HEK293 (cell line): ENCODE results near the gene PTDSS2.

Experiments used
- CTCF ChIA-PET: fragments of 350-600 bp; formaldehyde crosslinking; extraction: SDS; loops from one replicate; lab custom pipeline; 2021; ENCODE audit warnings: antibody characterized with exemption; lab: Yijun Ruan, JAX
- POLR2A ChIA-PET: fragments of 300-600 bp; formaldehyde crosslinking; extraction: SDS; loops from one replicate; lab custom pipeline; 2020; ENCODE audit warnings: antibody characterized with exemption, inconsistent platforms; lab: Yijun Ruan, JAX
- H3K27ac ChIP-seq: fragments of 200-500 bp; sonication (Bioruptor generic); 2 replicates; pipeline ENCODE4 v1.5.1; 2014; ENCODE audit warnings: low read depth, low read length, control low read depth, inconsistent platforms; ENCODE audit errors: extremely low read depth
- H3K36me3 ChIP-seq, 2 experiments: fragments of 200-500 bp in 1 of 2; sonication (Bioruptor generic) in 1 of 2; 1 replicate in 1 of 2; 2 replicates in 1 of 2; pipeline ENCODE4 v1.5.1; 2014 to 2017; ENCODE audit warnings: inconsistent platforms in 2 of 2, low read length in 2 of 2; ENCODE audit not compliant: control insufficient read depth in 2 of 2, insufficient read depth in 1 of 2
- H3K4me1 ChIP-seq: fragments of 200-500 bp; sonication (Bioruptor generic); 2 replicates; pipeline ENCODE4 v1.5.1; 2014; ENCODE audit warnings: mild to moderate bottlenecking, low read length, inconsistent platforms; ENCODE audit not compliant: control insufficient read depth, insufficient read depth
- H3K4me3 ChIP-seq: 2 replicates; pipeline ENCODE4 v1.5.1; 2011; ENCODE audit warnings: low read depth, mild to moderate bottlenecking, control low read depth, low read length, moderate library complexity
- H3K9me3 ChIP-seq: fragments of 200-500 bp; sonication (Bioruptor generic); 2 replicates; pipeline ENCODE4 v1.5.1; 2014; ENCODE audit warnings: low read depth, low read length, inconsistent platforms; ENCODE audit not compliant: control insufficient read depth, insufficient read depth
- KLF1 ChIP-seq: fragments of 450-650 bp; formaldehyde crosslinking; IDR thresholded peaks from 2 replicates; pipeline ENCODE4 v1.5.1; 2016; ENCODE audit warnings: missing biosample characterization, missing genetic modification characterization
- PRDM10 ChIP-seq: fragments of 450-650 bp; formaldehyde crosslinking; IDR thresholded peaks from 2 replicates; pipeline ENCODE4 v1.5.1; 2016; ENCODE audit warnings: missing biosample characterization, missing genetic modification characterization
- WT1 ChIP-seq: fragments of 450-650 bp; formaldehyde crosslinking; IDR thresholded peaks from 2 replicates; pipeline ENCODE4 v1.5.1; 2016; ENCODE audit warnings: missing biosample characterization, missing genetic modification characterization
- ZBTB48 ChIP-seq: fragments of 450-650 bp; formaldehyde crosslinking; IDR thresholded peaks from 2 replicates; pipeline ENCODE4 v1.5.1; 2016; ENCODE audit warnings: missing biosample characterization, missing genetic modification characterization
- ZFP3 ChIP-seq: fragments of 450-650 bp; formaldehyde crosslinking; IDR thresholded peaks from 2 replicates; pipeline ENCODE4 v1.5.1; 2016; ENCODE audit warnings: low read depth, missing biosample characterization, missing genetic modification characterization
- ZIC2 ChIP-seq: fragments of 450-650 bp; formaldehyde crosslinking; IDR thresholded peaks from 2 replicates; pipeline ENCODE4 v1.5.1; 2016; ENCODE audit warnings: missing biosample characterization, missing genetic modification characterization
- ZNF2 ChIP-seq: fragments of 450-650 bp; formaldehyde crosslinking; IDR thresholded peaks from 2 replicates; pipeline ENCODE4 v1.5.1; 2016; ENCODE audit warnings: missing biosample characterization, missing genetic modification characterization
- ZNF335 ChIP-seq: fragments of 450-650 bp; formaldehyde crosslinking; conservative IDR thresholded peaks from 2 replicates; pipeline ENCODE4 v1.5.1; 2016; ENCODE audit warnings: missing biosample characterization, missing genetic modification characterization
- ZNF473 ChIP-seq: fragments of 450-650 bp; formaldehyde crosslinking; IDR thresholded peaks from 2 replicates; pipeline ENCODE4 v1.5.1; 2017; ENCODE audit warnings: missing biosample characterization, missing genetic modification characterization
- ZNF521 ChIP-seq: fragments of 450-650 bp; formaldehyde crosslinking; IDR thresholded peaks from 2 replicates; pipeline ENCODE4 v1.5.1; 2017; ENCODE audit warnings: missing biosample characterization, mild to moderate bottlenecking, missing genetic modification characterization
- ZNF558 ChIP-seq: fragments of 450-650 bp; formaldehyde crosslinking; IDR thresholded peaks from 2 replicates; pipeline ENCODE4 v1.5.1; 2016; ENCODE audit warnings: missing biosample characterization, missing genetic modification characterization
- ZNF561 ChIP-seq: fragments of 450-650 bp; IDR thresholded peaks from 2 replicates; pipeline ENCODE4 v1.5.1; 2018; ENCODE audit warnings: missing biosample characterization, missing genetic modification characterization, borderline replicate concordance
- ZNF777 ChIP-seq: fragments of 450-650 bp; formaldehyde crosslinking; IDR thresholded peaks from 2 replicates; pipeline ENCODE4 v1.5.1; 2017; ENCODE audit warnings: missing biosample characterization, missing genetic modification characterization, borderline replicate concordance
- ZSCAN5A ChIP-seq: fragments of 450-650 bp; formaldehyde crosslinking; IDR thresholded peaks from 2 replicates; pipeline ENCODE4 v1.5.1; 2016; ENCODE audit warnings: missing biosample characterization, missing genetic modification characterization
- TF ChIP-seq, protein P1 (sequence below): fragments of 450-650 bp; formaldehyde crosslinking; IDR thresholded peaks from 2 replicates; pipeline ENCODE4 v1.5.1; 2016; ENCODE audit warnings: missing biosample characterization, missing genetic modification characterization

Gene PTDSS2

DNA sequence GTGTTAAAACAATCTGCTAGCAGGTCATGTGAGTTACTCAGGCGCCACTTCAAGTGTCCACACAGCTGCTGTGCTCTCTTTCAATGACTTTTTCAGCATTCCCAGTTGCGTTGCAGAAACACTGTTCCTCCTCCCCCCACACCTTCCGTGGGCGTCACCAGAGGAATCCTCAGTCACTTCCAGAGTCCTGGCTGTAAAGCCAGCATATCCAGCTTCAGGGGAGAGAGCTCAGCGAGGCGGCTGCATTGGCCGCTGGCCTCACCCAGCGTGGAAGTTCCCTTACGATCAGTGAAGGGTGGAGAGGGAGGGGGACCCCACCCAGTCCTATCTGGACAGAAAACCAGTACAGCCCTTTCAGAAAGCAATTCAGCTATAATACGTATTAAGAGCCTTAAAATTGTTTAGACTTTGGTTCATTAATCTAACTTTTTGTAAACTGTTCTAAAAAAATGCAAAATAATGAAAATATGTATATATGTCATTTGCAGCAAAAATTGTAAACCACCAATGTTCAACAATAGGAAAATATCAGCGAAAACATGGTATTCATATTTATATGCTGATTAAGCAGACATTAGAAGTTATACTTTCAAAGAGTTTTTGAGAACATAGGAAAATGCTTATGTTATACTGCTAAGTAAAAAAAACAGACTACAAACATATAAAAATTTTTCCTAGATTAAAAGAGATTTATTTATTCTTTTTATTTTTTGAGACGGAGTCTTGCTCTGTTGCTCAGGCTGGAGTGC lies 5.5 kb upstream of the PTDSS2 start (continued):
- TF ChIP-seq ZBTB48 (tag by site-specific recombination) = no peak
- no peak for TF ChIP-seq ZFP3
- no peak for TF ChIP-seq ZNF561
- TF ChIP-seq, all 188 proteins: peak for 6

- Histone ChIP-seq H3K4me1 (no peaks in the 10 kb centered on the region), H3K4me3 (no peak overlapping the region), H3K9me3 (no peaks in the 10 kb centered on the region), H3K36me3 (no peaks in the 10 kb centered on the region)
- CTCF ChIA-PET = interaction anchor here (0.5 to 0.9 kb wide), 3 partner anchors 58 to 196 kb away, joined by 3 read pairs; no protein-coding TSS in a partner anchor
- TF ChIP-seq ZNF777 (tag by site-specific recombination) (no peak), ZNF521 (tag by site-specific recombination) (no peak), WT1 (tag by site-specific recombination) (no peak), ZIC2 (peak; percentile 45; the same call in 1 of the 2 replicates), ZSCAN5A (no peak), ZNF473 (no peak), ZNF335 (0 out of 2 replicates have a peak, but pooled peaks have one; percentile 12), ZNF558 (tag by site-specific recombination) (no peak)
- TF ChIP-seq, protein P1, sequence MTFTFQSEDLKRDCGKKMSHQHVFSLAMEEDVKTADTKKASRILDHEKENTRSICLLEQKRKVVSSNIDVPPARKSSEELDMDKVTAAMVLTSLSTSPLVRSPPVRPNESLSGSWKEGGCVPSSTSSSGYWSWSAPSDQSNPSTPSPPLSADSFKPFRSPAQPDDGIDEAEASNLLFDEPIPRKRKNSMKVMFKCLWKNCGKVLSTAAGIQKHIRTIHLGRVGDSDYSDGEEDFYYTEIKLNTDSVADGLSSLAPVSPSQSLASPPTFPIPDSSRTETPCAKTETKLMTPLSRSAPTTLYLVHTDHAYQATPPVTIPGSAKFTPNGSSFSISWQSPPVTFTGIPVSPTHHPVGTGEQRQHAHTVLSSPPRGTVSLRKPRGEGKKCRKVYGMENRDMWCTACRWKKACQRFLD (tag by site-specific recombination) = no peak
- TF ChIP-seq, all 188 proteins: peak for 2
- POLR2A ChIA-PET = no interaction called here
- H3K27ac ChIP-seq = no peak overlapping the region
Observed at GRCh38 chr11:445765-446588, 4.1 kb upstream of the PTDSS2 start.

- TF ChIP-seq PRDM10 (tag by site-specific recombination) = 0 out of 2 replicates have a peak, but pooled peaks have one; percentile 17
- no peak for TF ChIP-seq ZNF2 (tag by site-specific recombination)
- TF ChIP-seq KLF1 = peak; percentile 47; the same call in 1 of the 2 replicates
- TF ChIP-seq, all 188 proteins: peak for 2
- Histone ChIP-seq H3K4me1 (no peaks in the 10 kb centered on the region), H3K9me3 (no peaks in the 10 kb centered on the region), H3K4me3 (no peak overlapping the region), H3K36me3 (peaks cover 0 to 4% of the 10 kb centered on the region in 2 experiments; a peak in 1 of 3 replicates), H3K27ac (no peak overlapping the region)
- CTCF ChIA-PET = interaction anchor here (0.9 to 3.0 kb wide), 3 partner anchors 50 to 228 kb away, joined by 3 to 12 read pairs (median 5); no protein-coding TSS in a partner anchor
- POLR2A ChIA-PET = interaction anchor here (2.5 kb wide), 1 partner anchor 40 kb away, joined by 15 read pairs; no protein-coding TSS in a partner anchor
Observed at GRCh38 chr11:446891-447290, 3.2 kb upstream of the PTDSS2 start.
